ENCODE data around the gene RAB30. TPM values are rescaled to one million over a fixed set of nuclear protein-coding genes. Genes with fewer than 3 reads are reported as not detected.

RAB30 gene
- total and polyA plus RNA-seq, 9 of the 15 experiments (the other 6 are each of a cell fraction or from before 2014, with no cell fraction given), result 0.29 to 1.3 (median 1.0) TPM

DNA sequence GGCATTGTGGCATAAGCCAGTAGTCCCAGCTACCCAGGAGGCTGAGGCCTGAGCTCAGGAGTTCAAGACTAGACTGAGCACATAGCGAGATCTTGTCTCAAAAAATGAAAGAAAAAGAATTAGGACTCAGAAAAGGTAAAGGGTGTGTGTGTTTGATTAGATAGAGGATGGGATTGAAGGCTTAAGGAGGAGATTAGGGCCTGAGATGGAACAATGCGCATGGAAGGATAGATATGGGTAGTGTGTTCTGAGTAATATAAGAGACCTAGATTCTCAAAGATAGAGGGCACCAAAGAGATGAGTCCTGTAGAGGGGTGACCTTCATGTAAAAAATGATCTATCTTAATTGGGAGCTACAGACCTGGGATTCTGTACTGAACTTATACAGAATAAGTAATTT, 17.3 kb upstream of the RAB30 start (continued):
- TF ChIP-seq TAF1 (IDR thresholded peaks at IDR 0.05; ENCODE audit: control insufficient read depth, extremely low read depth, insufficient read depth, low read length, severe bottlenecking), result no peak
- no peak for TF ChIP-seq POLR3G (IDR thresholded peaks at IDR 0.05; ENCODE audit: extremely low read depth, insufficient read length, insufficient replicate concordance)
- no peak for TF ChIP-seq POLR2G (IDR thresholded peaks at IDR 0.05; ENCODE audit: low read depth, low read length)
- no peak for TF ChIP-seq GABPB2 (CRISPR knock-in tag; conservative IDR thresholded peaks at IDR 0.05)
- no peak for TF ChIP-seq ZNF41 (CRISPR knock-in tag; conservative IDR thresholded peaks at IDR 0.05)
- peak; percentile 40; the same call in 1 of the 2 replicates for TF ChIP-seq MTA1 (IDR thresholded peaks at IDR 0.05; ENCODE audit: borderline replicate concordance)
- TF ChIP-seq PREB (CRISPR knock-in tag; IDR thresholded peaks at IDR 0.05), result no peak
- TF ChIP-seq ZNF232 (CRISPR knock-in tag; IDR thresholded peaks at IDR 0.05), result no peak
- TF ChIP-seq ZEB2 (IDR thresholded peaks at IDR 0.05), result peak; percentile 46; the same call in 1 of the 2 replicates
- peak in 1 of 2 experiments; percentile 33; a peak in 1 of 4 replicates for TF ChIP-seq KDM1A (IDR thresholded peaks at IDR 0.05)
- no peak for TF ChIP-seq PATZ1 (CRISPR knock-in tag; IDR thresholded peaks at IDR 0.05; ENCODE audit: borderline replicate concordance)
- TF ChIP-seq FOXM1 (IDR thresholded peaks at IDR 0.05; ENCODE audit: low read depth), result peak; percentile 33; the same call in 1 of the 2 replicates
- no peak for TF ChIP-seq FOXM1 (CRISPR knock-in tag; IDR thresholded peaks at IDR 0.05; ENCODE audit: low read depth)
- 0 out of 4 replicates have a peak, but pooled peaks of 1 of the 2 experiments have one; percentile 42 for TF ChIP-seq RCOR1 (IDR thresholded peaks at IDR 0.05; ENCODE audit: borderline replicate concordance in 1 of 2, low read depth in 2 of 2, low read length in 2 of 2)
- no peak for TF ChIP-seq ILF3 (IDR thresholded peaks at IDR 0.05; ENCODE audit: borderline replicate concordance)
- TF ChIP-seq ADNP (tag; IDR thresholded peaks at IDR 0.05), result peak; percentile 51; the same call in 1 of the 2 replicates
- peak; percentile 82; the same call in 1 of the 2 replicates for TF ChIP-seq ESRRA (IDR thresholded peaks at IDR 0.05; ENCODE audit: borderline replicate concordance, low read depth)
- no peak for TF ChIP-seq ZNF324 (CRISPR knock-in tag; IDR thresholded peaks at IDR 0.05)
- TF ChIP-seq ZBTB8A (IDR thresholded peaks at IDR 0.05; ENCODE audit: partially characterized antibody), result no peak
- TF ChIP-seq E4F1 (CRISPR knock-in tag; IDR thresholded peaks at IDR 0.05; ENCODE audit: borderline replicate concordance), result no peak
- TF ChIP-seq TCF7 (IDR thresholded peaks at IDR 0.05; ENCODE audit: borderline replicate concordance), result no peak
- peak; percentile 39; the same call in 1 of the 2 replicates for TF ChIP-seq POLR2AphosphoS5 (IDR thresholded peaks at IDR 0.05; ENCODE audit: control insufficient read depth, insufficient read depth, low read depth, low read length)
